COLO668 (cell line): ENCODE results near the gene MEF2A.
A peak's percentile ranks its signal among the peaks of the same experiment; 100 is the strongest.

Experiments used
- DNase-seq: peaks from one replicate; lab custom pipeline; 2025; ENCODE audit not compliant: unreplicated experiment; lab: John Stamatoyannopoulos, UW

The MEF2A gene

DNA sequence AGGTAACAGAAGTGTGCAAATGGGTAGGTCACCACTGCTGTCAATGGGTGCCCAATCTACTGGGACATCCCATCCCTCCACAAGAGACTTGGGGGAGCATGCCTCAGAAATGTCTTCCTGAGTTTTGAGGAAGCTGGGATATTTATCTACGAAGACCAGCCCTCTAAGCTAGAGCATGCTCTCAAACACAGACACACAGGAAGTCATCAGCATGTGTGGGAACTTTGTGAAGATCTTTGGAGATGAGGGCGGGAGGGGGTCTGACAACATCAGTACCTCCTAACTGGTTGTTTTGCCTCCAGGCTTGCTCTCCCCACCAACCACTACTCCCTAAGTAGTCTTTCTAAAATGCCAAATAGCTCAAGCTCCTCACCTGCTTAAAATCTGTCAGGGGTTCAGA, 3.5 kb upstream of the MEF2A start:
- DNase-seq, result no peak

- DNase-seq, result peak; percentile 30
Observed at GRCh38 chr15:99564221-99565048, 1.3 kb upstream of the MEF2A start.

DNA sequence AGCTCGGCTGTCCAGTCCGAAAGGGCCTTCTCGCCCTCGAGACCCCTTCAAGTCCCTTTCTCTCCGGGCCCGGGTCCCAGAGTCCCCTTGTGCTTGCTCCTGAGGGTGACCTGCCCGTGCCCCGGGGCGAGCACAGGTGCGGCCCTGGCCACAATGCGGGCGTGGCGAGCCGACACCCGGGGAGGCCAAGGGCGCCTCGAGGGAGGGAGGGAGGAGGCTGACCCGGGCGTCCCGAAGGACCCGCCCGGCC, 810 bp upstream of the MEF2A start:
- no peak for DNase-seq

GRCh38 chr15:99566157-99566897, 543 bp downstream of the MEF2A start:
- DNase-seq, result peak; percentile 41

GRCh38 chr15:99568625-99569352, 3.0 kb downstream of the MEF2A start:
- no peak for DNase-seq

DNA sequence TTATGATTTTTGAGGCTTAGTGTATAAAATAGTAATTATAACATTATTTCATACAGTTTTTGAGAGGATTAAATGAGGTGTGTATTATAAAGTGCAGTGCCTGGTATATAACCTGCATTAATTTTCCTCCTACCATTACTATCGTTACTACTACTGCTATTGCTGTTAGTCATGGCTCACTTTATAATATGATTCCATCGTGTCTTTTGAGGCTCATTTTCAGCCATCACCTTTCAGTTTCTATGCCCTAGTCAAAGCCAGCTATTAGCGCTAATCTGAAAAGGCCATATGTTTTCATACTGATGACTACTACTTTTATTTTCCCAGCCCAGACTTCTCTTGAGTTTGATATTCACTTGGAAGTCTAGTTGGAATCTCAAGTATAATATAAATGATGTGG, 5.5 kb downstream of the MEF2A start:
- no peak for DNase-seq

DNA sequence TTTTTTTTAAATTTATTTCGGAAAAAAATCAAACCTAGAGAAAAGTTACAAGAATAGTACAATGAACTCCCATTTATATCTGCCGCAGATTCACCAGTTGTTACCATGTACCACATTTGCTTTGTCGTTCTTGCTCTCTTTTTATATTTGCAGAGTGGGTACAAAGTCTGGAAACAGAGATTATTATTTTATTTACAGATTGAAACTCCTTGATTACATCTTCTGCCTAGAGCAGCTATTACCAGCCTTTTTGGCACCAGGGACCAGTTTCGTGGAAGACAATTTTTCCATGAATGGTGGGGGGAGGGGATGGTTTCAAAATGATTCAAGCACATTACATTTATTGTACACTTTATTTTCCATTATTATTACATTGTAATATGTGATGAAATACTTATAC, 8.3 kb downstream of the MEF2A start:
- no peak for DNase-seq

DNA sequence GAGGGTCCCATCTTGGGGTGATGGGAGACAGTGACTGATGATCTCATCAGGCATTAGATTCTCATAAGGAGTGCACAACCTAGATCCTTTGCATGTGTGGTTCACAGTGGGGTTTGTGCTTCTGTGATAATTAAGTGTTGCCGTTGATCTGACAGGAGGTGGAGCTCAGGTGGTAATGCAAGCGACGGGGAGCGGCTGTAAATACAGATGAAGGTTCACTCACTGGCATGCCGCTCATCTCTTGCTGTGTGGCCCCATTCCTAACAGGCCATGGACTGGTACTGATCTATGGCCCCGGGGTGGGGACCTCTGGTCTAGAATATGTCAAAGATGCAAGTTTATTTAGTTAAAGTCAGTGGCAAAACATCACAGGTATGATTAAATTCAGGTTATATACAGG, 8.7 kb downstream of the MEF2A start:
- no peak for DNase-seq

- DNase-seq, result no peak
Observed at GRCh38 chr15:99578809-99579208, 13.0 kb downstream of the MEF2A start.

DNA sequence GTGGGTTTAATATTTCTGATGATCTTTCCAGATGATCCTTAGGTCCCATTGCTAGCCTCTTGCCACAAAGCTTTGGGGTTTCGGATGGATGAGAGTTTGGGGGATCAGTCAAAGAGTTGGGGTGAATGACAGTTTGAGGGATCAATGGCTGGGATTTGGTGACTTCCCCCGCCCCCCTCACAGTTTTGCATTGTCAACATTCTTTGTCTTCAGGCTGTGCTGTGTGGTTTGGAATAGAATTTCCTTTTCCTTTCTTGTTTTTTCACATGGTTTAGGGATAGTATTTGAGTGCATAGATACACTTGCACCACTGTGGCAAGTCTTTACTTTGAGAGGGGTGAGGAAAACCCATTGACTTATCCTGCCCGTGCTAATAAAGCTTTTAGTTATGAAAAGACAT, 14.3 kb downstream of the MEF2A start:
- no peak for DNase-seq

DNA sequence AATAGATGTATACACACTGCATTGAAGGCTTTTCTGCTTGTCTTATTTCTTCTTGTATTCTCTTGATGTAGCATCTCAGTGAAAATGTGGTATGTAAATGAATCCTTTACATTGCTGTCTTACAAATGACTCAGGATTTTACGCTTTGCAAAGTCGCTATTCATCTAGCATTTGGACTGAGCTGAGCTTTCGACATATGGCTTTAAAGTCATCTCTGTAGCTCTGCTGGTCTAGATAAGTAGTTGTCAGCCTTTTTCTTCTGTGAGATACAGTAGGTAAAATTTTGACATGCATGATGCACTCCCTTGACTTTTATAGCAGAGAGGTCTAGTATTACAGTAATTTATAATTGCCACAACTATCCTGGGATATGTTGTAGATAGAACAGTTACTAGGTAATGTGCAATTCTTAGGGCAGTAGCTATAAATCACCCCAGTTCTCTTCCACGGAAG, 16.8 kb downstream of the MEF2A start:
- DNase-seq, result no peak

GRCh38 chr15:99584081-99584600, 18.4 kb downstream of the MEF2A start:
- no peak for DNase-seq

DNA sequence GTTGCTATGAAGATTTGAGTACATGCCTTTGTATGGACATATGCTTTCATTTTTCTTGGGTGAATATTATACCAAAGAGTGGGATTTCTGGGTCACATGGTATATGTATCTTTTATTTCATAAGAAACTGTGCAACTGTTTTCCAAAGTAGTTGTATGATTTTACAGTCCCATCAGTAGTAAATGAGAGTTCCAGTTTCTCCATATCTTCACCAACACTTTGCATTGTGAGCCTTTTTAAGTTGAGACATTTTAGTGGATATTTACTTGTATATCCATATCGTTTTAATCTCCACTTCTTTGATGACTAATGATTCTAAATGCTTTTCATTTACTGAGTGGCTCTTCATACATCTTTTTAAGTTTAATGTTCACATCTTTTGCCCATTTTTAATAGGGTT, 20.3 kb downstream of the MEF2A start:
- DNase-seq, result no peak

- DNase-seq, result no peak
Observed at GRCh38 chr15:99589801-99590200, 24.0 kb downstream of the MEF2A start.

DNA sequence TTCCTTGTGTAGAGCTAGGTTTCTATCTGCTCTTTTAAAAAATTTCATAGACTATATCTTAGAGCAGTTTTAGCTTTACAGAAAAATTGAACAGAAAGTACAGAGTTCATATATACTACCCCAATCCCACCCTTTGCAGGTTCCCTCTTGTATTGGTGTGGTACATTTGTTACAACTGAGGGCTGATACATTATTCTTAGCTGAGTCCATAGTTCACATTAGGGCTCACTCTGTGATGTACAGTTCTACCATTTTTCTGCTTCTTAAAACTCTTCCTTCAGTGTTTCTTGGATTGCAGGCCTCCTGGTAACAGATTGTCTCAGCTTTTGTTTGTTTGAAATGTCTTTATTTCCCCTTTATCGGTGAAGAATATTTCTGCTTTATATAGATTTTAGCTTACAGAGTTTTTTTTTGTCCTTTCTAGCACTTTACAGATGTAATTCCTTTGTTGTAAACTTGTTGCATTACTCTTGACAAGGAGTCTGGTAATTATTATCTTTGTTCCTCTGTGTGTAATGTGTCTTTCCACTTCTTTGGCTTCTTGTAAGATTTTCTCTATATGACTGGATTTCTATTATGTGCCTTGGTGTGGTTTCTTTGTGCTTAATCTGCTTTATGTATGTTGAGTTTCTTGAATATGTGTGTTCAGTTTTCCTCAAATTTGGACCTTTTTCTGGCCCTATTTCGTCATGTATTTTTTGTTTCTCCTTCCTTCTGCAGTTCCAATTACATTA, 25.3 kb downstream of the MEF2A start:
- DNase-seq, result no peak

DNA sequence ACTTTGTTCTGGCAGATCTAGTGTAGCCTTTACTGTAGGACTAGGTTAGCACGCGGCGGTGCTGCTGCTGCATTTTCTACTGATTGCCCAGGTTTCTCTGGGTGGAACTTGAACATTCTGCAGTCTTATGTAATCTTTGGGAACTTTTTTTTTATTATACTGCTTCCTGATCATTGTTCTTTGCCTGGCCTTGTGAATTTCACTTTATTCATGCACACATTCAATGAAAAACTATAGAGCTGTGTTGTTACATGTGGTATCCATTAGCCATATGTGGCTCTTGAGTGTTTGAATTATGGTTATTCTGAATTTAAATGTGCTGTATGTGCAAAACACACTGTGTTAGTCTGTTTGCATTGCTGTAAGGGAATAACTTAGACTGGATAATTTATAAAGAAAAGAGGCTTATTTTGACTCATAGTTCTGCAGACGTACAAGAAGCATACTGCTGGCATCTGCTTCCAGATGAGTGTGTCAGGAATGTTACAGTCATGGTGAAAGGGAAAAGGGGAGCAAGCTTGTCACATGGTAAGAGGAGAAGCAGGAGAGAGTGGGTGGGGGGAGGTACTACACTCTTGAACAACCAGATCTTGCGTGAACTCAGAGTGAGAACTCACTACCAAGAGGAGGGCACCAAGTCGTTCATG, 26.5 kb downstream of the MEF2A start:
- DNase-seq, result no peak

DNA sequence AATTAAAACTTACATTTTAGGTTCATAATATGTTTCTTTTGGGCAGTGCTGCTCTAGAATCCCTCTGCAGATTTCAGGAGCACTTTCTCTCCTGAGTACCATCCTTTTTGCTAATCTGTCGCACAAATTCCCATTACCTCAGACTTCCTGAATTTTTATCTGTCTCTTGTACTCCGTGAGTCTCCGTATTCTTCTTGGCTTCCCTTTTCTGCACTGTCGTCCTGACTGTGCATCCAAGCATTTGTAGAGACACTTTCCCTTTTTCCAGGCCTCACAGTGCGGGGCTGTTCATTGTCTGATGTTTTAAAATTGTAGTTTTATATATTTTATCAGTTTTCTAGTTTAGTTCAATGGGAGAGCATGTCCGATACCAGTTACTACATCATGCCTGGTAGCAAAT, 27.3 kb downstream of the MEF2A start:
- DNase-seq, result no peak

DNA sequence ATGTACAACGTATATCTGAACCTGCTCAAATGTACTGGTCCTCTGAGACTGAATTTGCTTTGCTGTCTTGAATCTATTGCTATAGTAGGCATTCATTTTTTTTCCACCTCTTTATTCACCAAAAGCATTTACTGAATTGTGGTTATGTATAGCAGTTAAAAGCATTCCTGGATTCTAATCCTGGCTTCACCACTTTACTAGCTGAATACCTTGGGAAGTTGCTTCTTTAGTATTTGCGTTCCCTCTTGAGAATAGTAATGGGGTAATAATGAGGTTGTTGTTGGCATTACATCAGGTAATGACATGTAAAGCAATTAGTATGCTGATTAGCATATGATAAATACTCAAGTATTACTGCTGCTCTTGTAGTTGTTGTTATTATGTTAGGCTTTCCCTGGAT, 29.1 kb downstream of the MEF2A start:
- DNase-seq, result no peak

DNA sequence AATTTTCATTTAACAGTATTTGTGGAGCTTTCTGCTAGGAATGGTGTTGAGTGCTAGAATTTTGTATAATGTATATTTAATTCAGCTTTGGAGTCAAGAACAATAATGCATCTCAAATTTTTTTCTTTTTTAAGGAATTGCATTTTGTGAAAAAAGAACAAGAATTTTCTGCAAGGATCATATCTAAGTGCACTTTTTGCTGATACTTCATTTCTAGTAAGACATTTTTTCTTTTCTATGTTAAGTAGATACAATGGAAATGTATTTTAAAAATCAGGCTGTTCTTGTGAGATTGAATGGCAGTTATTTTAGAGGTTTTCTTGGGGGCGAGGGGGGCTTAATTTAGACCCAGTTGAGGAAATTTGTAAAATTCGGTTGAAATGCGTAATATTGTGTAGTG, 32.5 kb downstream of the MEF2A start:
- no peak for DNase-seq

DNA sequence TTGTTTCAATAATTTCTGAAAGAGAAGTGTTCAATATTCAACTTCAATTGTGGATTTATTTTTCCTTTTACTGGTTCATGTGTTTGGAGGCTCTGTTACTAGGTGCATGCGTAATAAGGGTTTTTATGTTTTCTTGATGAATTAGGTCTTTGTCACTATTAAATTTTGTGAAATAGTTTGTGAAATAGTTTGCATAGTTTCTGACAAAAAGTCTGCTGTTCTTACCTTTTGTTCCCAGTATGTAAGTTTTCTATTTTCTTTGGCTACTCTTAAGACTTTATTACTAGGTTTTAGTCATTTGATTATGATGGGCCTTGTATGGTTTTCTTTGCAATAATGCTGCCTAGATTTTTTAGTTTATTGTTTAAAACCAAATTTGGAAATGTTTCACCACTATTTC, 38.0 kb downstream of the MEF2A start:
- DNase-seq, result no peak

DNA sequence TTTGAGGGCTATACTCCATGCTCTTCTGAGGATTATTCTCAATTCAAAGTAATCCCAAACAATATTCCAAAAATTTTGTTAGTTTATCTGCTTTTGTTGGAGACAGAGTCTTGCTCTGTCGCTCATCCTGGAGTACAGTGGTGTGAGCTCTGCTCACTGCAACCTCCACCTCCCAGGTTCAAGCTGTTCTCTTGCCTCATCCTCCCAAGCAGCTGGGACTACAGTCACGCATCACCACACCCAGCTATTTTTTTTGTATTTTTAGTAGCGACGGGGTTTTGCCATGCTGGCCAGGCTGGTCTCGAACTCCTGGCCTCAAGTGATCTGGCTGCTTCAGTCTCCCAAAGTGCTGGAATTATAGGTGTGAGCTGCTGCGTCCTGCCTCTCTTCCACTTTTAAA, 39.1 kb downstream of the MEF2A start:
- DNase-seq, result no peak
